ENCODE data around the gene ACADS.

- TF ChIP-seq CTCF (IDR thresholded peaks at IDR 0.05): no peak
- TF ChIP-seq POLR2A (IDR thresholded peaks at IDR 0.05): peak; percentile 95
Observed at GRCh38 chr12:120686690-120687577, 38.7 kb upstream of the ACADS start, which contains the start of gene MLEC.
